Loucy (cell line): ENCODE results near the gene CIITA.

Source experiments
- H2AFZ ChIP-seq: fragments of 200-600 bp; sonication (generic); 2 replicates; pipeline ENCODE4 v1.6.0; 2016; ENCODE audit warnings: antibody characterized with exemption, mild to moderate bottlenecking, low read length, moderate library complexity
- H3F3A ChIP-seq: fragments of 200-600 bp; 2 replicates; pipeline ENCODE4 v1.6.0; 2016; ENCODE audit warnings: antibody characterized with exemption, low read depth, mild to moderate bottlenecking
- H3K27me3 ChIP-seq: fragments of 200-600 bp; sonication (generic); 2 replicates; pipeline ENCODE4 v1.6.1; 2014; ENCODE audit warnings: low read length, mild to moderate bottlenecking; ENCODE audit not compliant: insufficient read depth, poor library complexity, severe bottlenecking
- H3K36me3 ChIP-seq: fragments of 200-600 bp; sonication (generic); 2 replicates; pipeline ENCODE4 v1.6.1; 2016; ENCODE audit warnings: low read length; ENCODE audit not compliant: insufficient read depth
- H3K4me1 ChIP-seq: fragments of 200-600 bp; sonication (generic); 2 replicates; pipeline ENCODE4 v1.5.1; 2014; ENCODE audit warnings: low read length, mild to moderate bottlenecking; ENCODE audit not compliant: insufficient read depth, poor library complexity, severe bottlenecking
- H3K4me2 ChIP-seq: fragments of 200-600 bp; sonication (generic); 2 replicates; pipeline ENCODE4 v1.6.0; 2014; ENCODE audit warnings: antibody characterized with exemption, low read length, low read depth, mild to moderate bottlenecking; ENCODE audit not compliant: poor library complexity, severe bottlenecking
- H3K4me3 ChIP-seq: fragments of 200-600 bp; sonication (generic); 2 replicates; pipeline ENCODE4 v1.5.1; 2014; ENCODE audit warnings: low read length, mild to moderate bottlenecking, mixed read lengths; ENCODE audit not compliant: poor library complexity, severe bottlenecking
- H3K79me2 ChIP-seq: fragments of 200-600 bp; sonication (generic); 2 replicates; pipeline ENCODE4 v1.6.1; 2014; ENCODE audit warnings: low read length; ENCODE audit not compliant: insufficient read depth
- H3K9ac ChIP-seq: fragments of 200-600 bp; sonication (generic); 2 replicates; pipeline ENCODE4 v1.6.0; 2014; ENCODE audit warnings: mild to moderate bottlenecking, low read depth, low read length, moderate library complexity; ENCODE audit not compliant: poor library complexity, severe bottlenecking
- H3K9me2 ChIP-seq: fragments of 200-600 bp; sonication (generic); replicated peaks from 2 replicates; pipeline ENCODE4 v1.6.1; 2016; ENCODE audit warnings: low read depth, low read length, mixed read lengths
- H3K9me3 ChIP-seq: fragments of 200-600 bp; sonication (generic); 2 replicates; pipeline ENCODE4 v1.6.1; 2014; ENCODE audit warnings: mild to moderate bottlenecking, antibody characterized with exemption, low read length, low read depth; ENCODE audit not compliant: insufficient read depth
- H4K20me1 ChIP-seq: fragments of 200-600 bp; sonication (generic); 2 replicates; pipeline ENCODE4 v1.6.0; 2014; ENCODE audit warnings: antibody characterized with exemption, low read length, mild to moderate bottlenecking; ENCODE audit not compliant: insufficient read depth, poor library complexity, severe bottlenecking
- EZH2phosphoT487 ChIP-seq: fragments of 200-600 bp; IDR thresholded peaks from 2 replicates; pipeline ENCODE4 v1.6.1; 2018; ENCODE audit warnings: antibody characterized with exemption, mild to moderate bottlenecking, moderate library complexity, borderline replicate concordance
- TF ChIP-seq, protein P1 (sequence below): fragments of 200-600 bp; sonication (generic); conservative IDR thresholded peaks from 2 replicates; pipeline ENCODE4 v1.5.1; 2014; ENCODE audit warnings: mild to moderate bottlenecking, antibody characterized with exemption, low read length

CIITA gene

DNA sequence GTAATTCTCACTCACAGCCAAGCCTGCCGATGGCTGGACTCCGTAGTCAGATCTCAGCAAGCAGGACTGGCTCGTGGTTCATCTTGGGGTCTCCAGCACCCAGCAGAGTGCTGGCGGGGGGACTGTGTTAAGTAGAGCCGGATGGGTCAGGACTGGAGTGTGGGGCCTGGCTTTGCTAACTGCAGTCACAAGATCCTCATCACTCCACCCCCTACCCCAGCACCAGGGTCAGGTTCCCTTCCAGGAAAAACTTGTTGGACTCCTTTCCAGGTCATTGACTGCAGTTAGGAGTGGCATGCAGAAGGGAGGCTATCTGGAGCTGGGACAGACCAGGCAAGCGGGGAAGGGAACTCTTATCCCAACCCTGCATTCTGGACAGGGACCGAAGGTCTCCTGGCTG is 6.0 kb downstream of the CIITA start:
- H3K9me2 ChIP-seq: no peaks in the 10 kb centered on the region
- no peaks in the 10 kb centered on the region for H3K36me3 ChIP-seq
- no peak overlapping the region for H2AFZ ChIP-seq
- H3K4me2 ChIP-seq: no peak overlapping the region
- H3K9ac ChIP-seq: no peak overlapping the region
- H3K27me3 ChIP-seq: no peaks in the 10 kb centered on the region
- H4K20me1 ChIP-seq: no peaks in the 10 kb centered on the region
- no peak for TF ChIP-seq EZH2phosphoT487
- TF ChIP-seq, protein P1, sequence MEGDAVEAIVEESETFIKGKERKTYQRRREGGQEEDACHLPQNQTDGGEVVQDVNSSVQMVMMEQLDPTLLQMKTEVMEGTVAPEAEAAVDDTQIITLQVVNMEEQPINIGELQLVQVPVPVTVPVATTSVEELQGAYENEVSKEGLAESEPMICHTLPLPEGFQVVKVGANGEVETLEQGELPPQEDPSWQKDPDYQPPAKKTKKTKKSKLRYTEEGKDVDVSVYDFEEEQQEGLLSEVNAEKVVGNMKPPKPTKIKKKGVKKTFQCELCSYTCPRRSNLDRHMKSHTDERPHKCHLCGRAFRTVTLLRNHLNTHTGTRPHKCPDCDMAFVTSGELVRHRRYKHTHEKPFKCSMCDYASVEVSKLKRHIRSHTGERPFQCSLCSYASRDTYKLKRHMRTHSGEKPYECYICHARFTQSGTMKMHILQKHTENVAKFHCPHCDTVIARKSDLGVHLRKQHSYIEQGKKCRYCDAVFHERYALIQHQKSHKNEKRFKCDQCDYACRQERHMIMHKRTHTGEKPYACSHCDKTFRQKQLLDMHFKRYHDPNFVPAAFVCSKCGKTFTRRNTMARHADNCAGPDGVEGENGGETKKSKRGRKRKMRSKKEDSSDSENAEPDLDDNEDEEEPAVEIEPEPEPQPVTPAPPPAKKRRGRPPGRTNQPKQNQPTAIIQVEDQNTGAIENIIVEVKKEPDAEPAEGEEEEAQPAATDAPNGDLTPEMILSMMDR: no peak
- H3K79me2 ChIP-seq: no peaks in the 10 kb centered on the region
- H3K4me1 ChIP-seq: no peaks in the 10 kb centered on the region
- H3F3A ChIP-seq: no peaks in the 10 kb centered on the region
- H3K4me3 ChIP-seq: no peak overlapping the region
- no peaks in the 10 kb centered on the region for H3K9me3 ChIP-seq

GRCh38 chr16:10885246-10885645 is 8.2 kb downstream of the CIITA start:
- H3K4me1 ChIP-seq: no peaks in the 10 kb centered on the region
- H4K20me1 ChIP-seq: no peaks in the 10 kb centered on the region
- H3K9ac ChIP-seq: no peak overlapping the region
- no peaks in the 10 kb centered on the region for H3K36me3 ChIP-seq
- H3F3A ChIP-seq: no peaks in the 10 kb centered on the region
- H3K4me2 ChIP-seq: no peak overlapping the region
- no peaks in the 10 kb centered on the region for H3K9me2 ChIP-seq
- no peaks in the 10 kb centered on the region for H3K27me3 ChIP-seq
- TF ChIP-seq, protein P1: no peak
- TF ChIP-seq EZH2phosphoT487: no peak
- H2AFZ ChIP-seq: no peak overlapping the region
- H3K9me3 ChIP-seq: no peaks in the 10 kb centered on the region
- H3K79me2 ChIP-seq: no peaks in the 10 kb centered on the region
- no peak overlapping the region for H3K4me3 ChIP-seq

GRCh38 chr16:10888320-10888937 is 11.4 kb downstream of the CIITA start:
- H3K9me3 ChIP-seq: no peaks in the 10 kb centered on the region
- no peaks in the 10 kb centered on the region for H3K36me3 ChIP-seq
- H3K9me2 ChIP-seq: no peaks in the 10 kb centered on the region
- no peaks in the 10 kb centered on the region for H3K79me2 ChIP-seq
- no peak overlapping the region for H2AFZ ChIP-seq
- H4K20me1 ChIP-seq: no peaks in the 10 kb centered on the region
- H3K4me3 ChIP-seq: no peak overlapping the region
- H3K9ac ChIP-seq: no peak overlapping the region
- H3K27me3 ChIP-seq: no peaks in the 10 kb centered on the region
- no peak overlapping the region for H3K4me2 ChIP-seq
- no peak for TF ChIP-seq EZH2phosphoT487
- TF ChIP-seq, protein P1: no peak
- no peaks in the 10 kb centered on the region for H3F3A ChIP-seq
- no peaks in the 10 kb centered on the region for H3K4me1 ChIP-seq
